HEK293 (cell line): ENCODE results near the gene AK3.
A peak's percentile ranks its signal among the peaks of the same experiment; 100 is the strongest.

Experiments
- CTCF ChIA-PET: fragments of 350-600 bp; formaldehyde crosslinking; extraction: SDS; loops from one replicate; lab custom pipeline; 2021; ENCODE audit warnings: antibody characterized with exemption; lab: Yijun Ruan, JAX
- POLR2A ChIA-PET: fragments of 300-600 bp; formaldehyde crosslinking; extraction: SDS; loops from one replicate; lab custom pipeline; 2020; ENCODE audit warnings: antibody characterized with exemption, inconsistent platforms; lab: Yijun Ruan, JAX
- H3K27ac ChIP-seq: fragments of 200-500 bp; sonication (Bioruptor generic); 2 replicates; pipeline ENCODE4 v1.5.1; 2014; ENCODE audit warnings: low read depth, low read length, control low read depth, inconsistent platforms; ENCODE audit errors: extremely low read depth
- H3K36me3 ChIP-seq, 2 experiments: fragments of 200-500 bp in 1 of 2; sonication (Bioruptor generic) in 1 of 2; 1 replicate in 1 of 2; 2 replicates in 1 of 2; pipeline ENCODE4 v1.5.1; 2014 to 2017; ENCODE audit warnings: inconsistent platforms in 2 of 2, low read length in 2 of 2; ENCODE audit not compliant: control insufficient read depth in 2 of 2, insufficient read depth in 1 of 2
- H3K4me1 ChIP-seq: fragments of 200-500 bp; sonication (Bioruptor generic); 2 replicates; pipeline ENCODE4 v1.5.1; 2014; ENCODE audit warnings: mild to moderate bottlenecking, low read length, inconsistent platforms; ENCODE audit not compliant: control insufficient read depth, insufficient read depth
- H3K4me3 ChIP-seq: 2 replicates; pipeline ENCODE4 v1.5.1; 2011; ENCODE audit warnings: low read depth, mild to moderate bottlenecking, control low read depth, low read length, moderate library complexity
- H3K9me3 ChIP-seq: fragments of 200-500 bp; sonication (Bioruptor generic); 2 replicates; pipeline ENCODE4 v1.5.1; 2014; ENCODE audit warnings: low read depth, low read length, inconsistent platforms; ENCODE audit not compliant: control insufficient read depth, insufficient read depth
- GLI2 ChIP-seq: fragments of 450-650 bp; formaldehyde crosslinking; IDR thresholded peaks from 2 replicates; pipeline ENCODE4; 2017; ENCODE audit warnings: missing biosample characterization, missing genetic modification characterization, low read depth, borderline replicate concordance
- GLIS2 ChIP-seq: fragments of 450-650 bp; formaldehyde crosslinking; IDR thresholded peaks from 2 replicates; pipeline ENCODE4 v1.5.1; 2016; ENCODE audit warnings: missing biosample characterization, missing genetic modification characterization
- IKZF3 ChIP-seq: fragments of 450-650 bp; IDR thresholded peaks from 2 replicates; pipeline ENCODE4 v1.5.0; 2018; ENCODE audit warnings: missing biosample characterization, mild to moderate bottlenecking, missing genetic modification characterization, moderate library complexity
- MEIS1 ChIP-seq: sonication (generic); formaldehyde crosslinking; IDR thresholded peaks from 2 replicates; pipeline ENCODE4 v1.8.1; 2022; ENCODE audit warnings: missing genetic modification reagents, mild to moderate bottlenecking, borderline replicate concordance
- PRDM1 ChIP-seq: fragments of 450-650 bp; formaldehyde crosslinking; IDR thresholded peaks from 2 replicates; pipeline ENCODE4; 2016; ENCODE audit warnings: missing biosample characterization, missing genetic modification characterization
- REPIN1 ChIP-seq: fragments of 450-650 bp; formaldehyde crosslinking; IDR thresholded peaks from 2 replicates; pipeline ENCODE4 v1.5.1; 2017; ENCODE audit warnings: missing biosample characterization, missing genetic modification characterization, low read depth
- SP7 ChIP-seq: fragments of 450-650 bp; formaldehyde crosslinking; IDR thresholded peaks from 2 replicates; pipeline ENCODE4 v1.5.1; 2016; ENCODE audit warnings: missing biosample characterization, missing genetic modification characterization
- ZBTB48 ChIP-seq: fragments of 450-650 bp; formaldehyde crosslinking; IDR thresholded peaks from 2 replicates; pipeline ENCODE4 v1.5.1; 2016; ENCODE audit warnings: missing biosample characterization, missing genetic modification characterization
- ZIC2 ChIP-seq: fragments of 450-650 bp; formaldehyde crosslinking; IDR thresholded peaks from 2 replicates; pipeline ENCODE4 v1.5.1; 2016; ENCODE audit warnings: missing biosample characterization, missing genetic modification characterization
- ZNF114 ChIP-seq: fragments of 450-650 bp; formaldehyde crosslinking; IDR thresholded peaks from 2 replicates; pipeline ENCODE4 v1.5.0; 2017; ENCODE audit warnings: missing biosample characterization, missing genetic modification characterization
- ZNF121 ChIP-seq: fragments of 450-650 bp; formaldehyde crosslinking; IDR thresholded peaks from 2 replicates; pipeline ENCODE4 v1.5.1; 2016; ENCODE audit warnings: missing biosample characterization, missing genetic modification characterization
- ZNF155 ChIP-seq: fragments of 450-650 bp; formaldehyde crosslinking; IDR thresholded peaks from 2 replicates; pipeline ENCODE4 v1.5.1; 2016; ENCODE audit warnings: missing biosample characterization, missing genetic modification characterization
- ZNF157 ChIP-seq: fragments of 450-650 bp; formaldehyde crosslinking; IDR thresholded peaks from 2 replicates; pipeline ENCODE4 v1.5.1; 2016; ENCODE audit warnings: missing biosample characterization, missing genetic modification characterization
- ZNF184 ChIP-seq: fragments of 450-650 bp; IDR thresholded peaks from 2 replicates; pipeline ENCODE4 v1.5.1; 2018; ENCODE audit warnings: missing biosample characterization, mild to moderate bottlenecking, missing genetic modification characterization
- ZNF473 ChIP-seq: fragments of 450-650 bp; formaldehyde crosslinking; IDR thresholded peaks from 2 replicates; pipeline ENCODE4 v1.5.1; 2017; ENCODE audit warnings: missing biosample characterization, missing genetic modification characterization
- ZNF549 ChIP-seq: fragments of 450-650 bp; IDR thresholded peaks from 2 replicates; pipeline ENCODE4 v1.5.1; 2018; ENCODE audit warnings: missing biosample characterization, missing genetic modification characterization, mild to moderate bottlenecking, inconsistent platforms, moderate library complexity
- ZNF560 ChIP-seq: fragments of 450-650 bp; formaldehyde crosslinking; IDR thresholded peaks from 2 replicates; pipeline ENCODE4 v1.5.1; 2017; ENCODE audit warnings: missing biosample characterization, missing genetic modification characterization, borderline replicate concordance
- ZNF660 ChIP-seq: fragments of 450-650 bp; IDR thresholded peaks from 2 replicates; pipeline ENCODE4 v1.5.1; 2018; ENCODE audit warnings: missing biosample characterization, mild to moderate bottlenecking, missing genetic modification characterization
- ZNF701 ChIP-seq: fragments of 450-650 bp; formaldehyde crosslinking; IDR thresholded peaks from 2 replicates; pipeline ENCODE4 v1.5.1; 2016; ENCODE audit warnings: missing biosample characterization, missing genetic modification characterization
- TF ChIP-seq, protein P1 (sequence below): fragments of 450-650 bp; formaldehyde crosslinking; IDR thresholded peaks from 2 replicates; pipeline ENCODE4 v1.5.1; 2016; ENCODE audit warnings: missing biosample characterization, missing genetic modification characterization
- TF ChIP-seq, protein P2 (sequence below): fragments of 450-650 bp; formaldehyde crosslinking; IDR thresholded peaks from 2 replicates; pipeline ENCODE4 v1.5.1; 2016; ENCODE audit warnings: missing biosample characterization, missing genetic modification characterization, low read depth
- TF ChIP-seq, protein P3 (sequence below): fragments of 450-650 bp; formaldehyde crosslinking; IDR thresholded peaks from 2 replicates; pipeline ENCODE4 v1.5.1; 2017; ENCODE audit warnings: missing biosample characterization, missing genetic modification characterization

Gene AK3

DNA sequence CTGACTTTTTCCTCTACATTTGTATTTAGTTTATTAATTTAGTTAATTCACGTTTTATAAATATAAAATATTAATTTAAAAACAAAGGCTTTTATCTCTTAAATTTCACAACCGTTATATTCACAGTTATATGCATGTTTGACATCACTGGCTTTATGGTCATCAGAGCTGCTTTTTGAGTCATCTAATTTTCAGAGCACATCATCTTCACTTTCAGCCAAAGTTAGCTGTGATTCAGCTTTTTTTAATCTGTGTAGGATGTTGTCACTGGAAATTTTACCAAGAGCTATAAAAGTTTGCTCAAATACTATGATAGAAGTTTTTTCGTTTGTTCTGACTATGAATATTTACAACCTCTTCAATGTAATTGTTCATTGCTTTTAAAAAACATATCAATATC lies 49.2 kb downstream of the AK3 start:
- H3K4me3 ChIP-seq = no peak overlapping the region
- CTCF ChIA-PET = interaction anchor here (1.6 kb wide), 1 partner anchor 28 kb away, joined by 5 read pairs; no protein-coding TSS in a partner anchor
- POLR2A ChIA-PET = interaction anchor here (0.7 kb wide), 1 partner anchor 113 kb away, joined by 4 read pairs; no protein-coding TSS in a partner anchor
- TF ChIP-seq ZNF660 (tag by site-specific recombination) (no peak), ZBTB48 (tag by site-specific recombination) (no peak)
- peaks cover 5 to 22% of the 10 kb centered on the region in 2 experiments; a peak in 2 of 3 replicates for H3K36me3 ChIP-seq
- no peaks in the 10 kb centered on the region for H3K4me1 ChIP-seq
- no peaks in the 10 kb centered on the region for H3K9me3 ChIP-seq
- no peak overlapping the region for H3K27ac ChIP-seq

DNA sequence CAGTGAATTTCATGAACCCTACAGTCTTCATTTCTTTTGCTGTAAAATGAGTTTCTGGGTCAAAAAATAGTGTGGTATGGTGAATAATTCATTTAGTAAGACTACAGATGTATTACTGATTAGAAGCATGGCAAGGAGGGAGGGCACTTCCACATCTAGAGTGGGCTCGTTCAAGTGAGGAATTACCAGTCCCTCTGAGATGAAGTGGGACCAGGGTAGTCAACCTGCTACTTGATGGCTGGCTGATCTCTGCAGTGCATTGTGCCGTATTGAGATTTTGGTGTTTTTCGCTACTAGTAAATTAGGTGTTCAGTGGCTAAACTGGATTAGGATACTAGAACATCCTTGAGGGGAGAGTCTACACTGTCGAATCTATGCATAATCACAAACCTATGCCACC lies 50.9 kb downstream of the AK3 start:
- H3K4me1 ChIP-seq = no peaks in the 10 kb centered on the region; the same call in 1 of the 2 replicates
- peaks cover 10 to 35% of the 10 kb centered on the region in 2 experiments for H3K36me3 ChIP-seq
- no peak overlapping the region for H3K4me3 ChIP-seq
- TF ChIP-seq ZNF114 (tag by site-specific recombination) (no peak), ZNF473 (tag by site-specific recombination) (no peak), ZNF701 (no peak), ZNF549 (tag by site-specific recombination) (no peak), ZIC2 (tag by site-specific recombination) (no peak), ZNF157 (tag by site-specific recombination) (no peak), ZNF121 (tag by site-specific recombination) (no peak), REPIN1 (tag by site-specific recombination) (no peak), GLIS2 (no peak), IKZF3 (tag by site-specific recombination) (no peak), ZNF560 (no peak), ZNF155 (tag by site-specific recombination) (no peak), ZNF184 (no peak), MEIS1 (CRISPR knock-in tag) (no peak)
- TF ChIP-seq, protein P1, sequence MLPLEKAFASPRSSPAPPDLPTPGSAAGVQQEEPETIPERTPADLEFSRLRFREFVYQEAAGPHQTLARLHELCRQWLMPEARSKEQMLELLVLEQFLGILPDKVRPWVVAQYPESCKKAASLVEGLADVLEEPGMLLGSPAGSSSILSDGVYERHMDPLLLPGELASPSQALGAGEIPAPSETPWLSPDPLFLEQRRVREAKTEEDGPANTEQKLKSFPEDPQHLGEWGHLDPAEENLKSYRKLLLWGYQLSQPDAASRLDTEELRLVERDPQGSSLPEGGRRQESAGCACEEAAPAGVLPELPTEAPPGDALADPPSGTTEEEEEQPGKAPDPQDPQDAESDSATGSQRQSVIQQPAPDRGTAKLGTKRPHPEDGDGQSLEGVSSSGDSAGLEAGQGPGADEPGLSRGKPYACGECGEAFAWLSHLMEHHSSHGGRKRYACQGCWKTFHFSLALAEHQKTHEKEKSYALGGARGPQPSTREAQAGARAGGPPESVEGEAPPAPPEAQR (tag by site-specific recombination) = no peak
- TF ChIP-seq, protein P2, sequence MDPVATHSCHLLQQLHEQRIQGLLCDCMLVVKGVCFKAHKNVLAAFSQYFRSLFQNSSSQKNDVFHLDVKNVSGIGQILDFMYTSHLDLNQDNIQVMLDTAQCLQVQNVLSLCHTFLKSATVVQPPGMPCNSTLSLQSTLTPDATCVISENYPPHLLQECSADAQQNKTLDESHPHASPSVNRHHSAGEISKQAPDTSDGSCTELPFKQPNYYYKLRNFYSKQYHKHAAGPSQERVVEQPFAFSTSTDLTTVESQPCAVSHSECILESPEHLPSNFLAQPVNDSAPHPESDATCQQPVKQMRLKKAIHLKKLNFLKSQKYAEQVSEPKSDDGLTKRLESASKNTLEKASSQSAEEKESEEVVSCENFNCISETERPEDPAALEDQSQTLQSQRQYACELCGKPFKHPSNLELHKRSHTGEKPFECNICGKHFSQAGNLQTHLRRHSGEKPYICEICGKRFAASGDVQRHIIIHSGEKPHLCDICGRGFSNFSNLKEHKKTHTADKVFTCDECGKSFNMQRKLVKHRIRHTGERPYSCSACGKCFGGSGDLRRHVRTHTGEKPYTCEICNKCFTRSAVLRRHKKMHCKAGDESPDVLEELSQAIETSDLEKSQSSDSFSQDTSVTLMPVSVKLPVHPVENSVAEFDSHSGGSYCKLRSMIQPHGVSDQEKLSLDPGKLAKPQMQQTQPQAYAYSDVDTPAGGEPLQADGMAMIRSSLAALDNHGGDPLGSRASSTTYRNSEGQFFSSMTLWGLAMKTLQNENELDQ (tag by site-specific recombination) = no peak
- no peak overlapping the region for H3K27ac ChIP-seq
- CTCF ChIA-PET = no interaction called here
- H3K9me3 ChIP-seq = no peaks in the 10 kb centered on the region
- POLR2A ChIA-PET = no interaction called here

DNA sequence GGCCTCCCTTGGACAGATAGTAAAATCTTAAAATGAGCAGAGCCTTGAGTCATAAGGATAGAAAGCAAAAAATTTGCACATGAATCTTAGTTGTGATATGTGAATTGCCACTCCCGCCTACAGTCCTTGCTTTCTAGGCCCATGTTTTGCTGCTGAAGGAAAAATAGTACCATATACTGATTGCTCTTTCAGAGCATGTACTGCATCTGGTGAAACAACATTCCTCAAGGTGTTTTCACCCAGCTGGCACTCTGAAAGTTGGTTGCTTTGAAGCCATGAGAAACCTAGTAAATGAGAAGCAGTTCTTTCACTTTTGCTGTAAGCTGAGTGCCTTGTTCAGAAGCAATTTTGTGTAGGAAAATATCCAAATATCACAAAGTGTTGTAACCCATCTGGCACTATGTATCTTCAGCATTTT lies 51.3 kb downstream of the AK3 start:
- Histone ChIP-seq H3K36me3 (peaks cover 10 to 35% of the 10 kb centered on the region in 2 experiments), H3K4me3 (no peak overlapping the region), H3K4me1 (no peaks in the 10 kb centered on the region; the same call in 1 of the 2 replicates), H3K9me3 (no peaks in the 10 kb centered on the region), H3K27ac (no peak overlapping the region)
- ChIA-PET CTCF (interaction anchor here (0.6 kb wide), 1 partner anchor 991 kb away, joined by 5 read pairs; no protein-coding TSS in a partner anchor), POLR2A (no interaction called here)
- TF ChIP-seq GLI2 = no peak
- peak; percentile 26; the same call in 1 of the 2 replicates for TF ChIP-seq PRDM1 (tag by site-specific recombination)
- TF ChIP-seq, protein P3, sequence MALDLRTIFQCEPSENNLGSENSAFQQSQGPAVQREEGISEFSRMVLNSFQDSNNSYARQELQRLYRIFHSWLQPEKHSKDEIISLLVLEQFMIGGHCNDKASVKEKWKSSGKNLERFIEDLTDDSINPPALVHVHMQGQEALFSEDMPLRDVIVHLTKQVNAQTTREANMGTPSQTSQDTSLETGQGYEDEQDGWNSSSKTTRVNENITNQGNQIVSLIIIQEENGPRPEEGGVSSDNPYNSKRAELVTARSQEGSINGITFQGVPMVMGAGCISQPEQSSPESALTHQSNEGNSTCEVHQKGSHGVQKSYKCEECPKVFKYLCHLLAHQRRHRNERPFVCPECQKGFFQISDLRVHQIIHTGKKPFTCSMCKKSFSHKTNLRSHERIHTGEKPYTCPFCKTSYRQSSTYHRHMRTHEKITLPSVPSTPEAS (tag by site-specific recombination) = no peak
- no peak for TF ChIP-seq SP7 (tag by site-specific recombination)
